ENCODE measurements around the gene WDFY2. TPM values are rescaled to one million over a fixed set of nuclear protein-coding genes. Genes with fewer than 3 reads are reported as not detected.
A peak's percentile ranks its signal among the peaks of the same experiment; 100 is the strongest.

Gene WDFY2
- total and polyA plus RNA-seq, 8 donors = 1.4 to 22.6 (median 10.4) TPM

GRCh38 chr13:51583469-51583874, 790 bp upstream of the WDFY2 start:
- Histone ChIP-seq H3K27ac (peak overlapping the region; percentile 67 to 96 (median 93)), H3K4me3 (peak overlapping the region; percentile 77 to 95 (median 90)), H3K4me1 (peaks cover 9 to 37% (median 30%) of the 10 kb centered on the region in 4 donors), H3K9me3 (no peaks in the 10 kb centered on the region), H3K27me3 (no peaks in the 10 kb centered on the region), H3K36me3 (no peaks in the 10 kb centered on the region)
- TF ChIP-seq CTCF (IDR thresholded peaks at IDR 0.05) = no peak
- TF ChIP-seq POLR2A (IDR thresholded peaks at IDR 0.05) = no peak
- TF ChIP-seq EP300 (IDR thresholded peaks at IDR 0.05) = no peak
- TF ChIP-seq POLR2AphosphoS5 (IDR thresholded peaks at IDR 0.05) = no peak
- no peak for DNase-seq
- 25 to 32% (median 27%) methylated on average over 7 to 9 of the region's 9 CpGs for WGBS, 5 donors
- intact Hi-C loops (cut with DNase I; ENCODE audit: low total_unique reads) = loop anchor here (10.0 kb wide), 1 partner anchor 151 kb away; no protein-coding TSS in a partner anchor

GRCh38 chr13:51584731-51585672, 740 bp downstream of the WDFY2 start:
- Histone ChIP-seq H3K27me3 (no peaks in the 10 kb centered on the region), H3K4me1 (peaks cover 9 to 52% (median 39%) of the 10 kb centered on the region in 4 donors), H3K36me3 (no peaks in the 10 kb centered on the region), H3K4me3 (peak overlapping the region; percentile 77 to 95 (median 90)), H3K9me3 (no peaks in the 10 kb centered on the region), H3K27ac (peak overlapping the region; percentile 90 to 96 (median 94))
- TF ChIP-seq EP300 (IDR thresholded peaks at IDR 0.05) = no peak
- no peak for TF ChIP-seq POLR2A (IDR thresholded peaks at IDR 0.05)
- TF ChIP-seq POLR2AphosphoS5 (IDR thresholded peaks at IDR 0.05) = no peak
- TF ChIP-seq CTCF (IDR thresholded peaks at IDR 0.05) = no peak
- WGBS, 5 donors = 1 to 2% (median 2%) methylated on average over 17 to 53 of the region's 53 CpGs
- intact Hi-C loops (cut with DNase I; ENCODE audit: low total_unique reads) = loop anchor here (10.0 kb wide), 1 partner anchor 150 kb away; no protein-coding TSS in a partner anchor
- DNase-seq = peak; percentile 56 to 87

- DNase-seq = no peak
- WGBS, 5 donors = 51 to 74% (median 56%) methylated on average over 4 of the region's 4 CpGs
- H3K36me3 ChIP-seq = no peaks in the 10 kb centered on the region
- H3K9me3 ChIP-seq = no peaks in the 10 kb centered on the region
- peak overlapping the region in 2 of 5 donors; percentile 90 to 96 for H3K27ac ChIP-seq
- H3K27me3 ChIP-seq = no peaks in the 10 kb centered on the region
- no peak for TF ChIP-seq POLR2A (IDR thresholded peaks at IDR 0.05)
- no peak for TF ChIP-seq CTCF (IDR thresholded peaks at IDR 0.05)
- TF ChIP-seq POLR2AphosphoS5 (IDR thresholded peaks at IDR 0.05) = no peak
- TF ChIP-seq EP300 (IDR thresholded peaks at IDR 0.05) = no peak
- intact Hi-C loops (cut with DNase I; ENCODE audit: low total_unique reads) = loop anchor here (10.0 kb wide), 1 partner anchor 149 kb away; no protein-coding TSS in a partner anchor
- peaks cover 16 to 59% (median 42%) of the 10 kb centered on the region in 4 donors for H3K4me1 ChIP-seq
- peak overlapping the region; percentile 77 to 95 (median 90) for H3K4me3 ChIP-seq
These were observed 1.4 kb downstream of the WDFY2 start for GRCh38 chr13:51585696-51586095.

- TF ChIP-seq CTCF (IDR thresholded peaks at IDR 0.05) = no peak
- no peak for TF ChIP-seq POLR2A (IDR thresholded peaks at IDR 0.05)
- TF ChIP-seq EP300 (IDR thresholded peaks at IDR 0.05) = no peak
- TF ChIP-seq POLR2AphosphoS5 (IDR thresholded peaks at IDR 0.05) = no peak
- WGBS, 5 donors = 52 to 69% (median 62%) methylated on average over 3 of the region's 3 CpGs
- H3K27ac ChIP-seq = no peak overlapping the region
- H3K4me3 ChIP-seq = no peak overlapping the region
- peaks cover 28 to 76% (median 52%) of the 10 kb centered on the region in 4 donors for H3K4me1 ChIP-seq
- intact Hi-C loops (cut with DNase I; ENCODE audit: low total_unique reads) = loop anchor here (10.0 kb wide), 1 partner anchor 147 kb away; no protein-coding TSS in a partner anchor
- no peaks in the 10 kb centered on the region for H3K9me3 ChIP-seq
- no peak for DNase-seq
- H3K36me3 ChIP-seq = no peaks in the 10 kb centered on the region
- no peaks in the 10 kb centered on the region for H3K27me3 ChIP-seq
These were observed 3.1 kb downstream of the WDFY2 start for GRCh38 chr13:51587372-51587771.

Measured in stomach (tissue), 9 donors.